Activated T-helper 9 cell treated with anti-CD3 and anti-CD28 coated beads, Interleukin-2, amount 50 U/mL, for 16 hours (primary cell): ENCODE data around the gene SND1.

Experiments
- DNase-seq: peaks from one replicate; pipeline ENCODE4 v3.0.0-alpha.2; 2020; ENCODE audit warnings: low read depth

The SND1 gene

DNA sequence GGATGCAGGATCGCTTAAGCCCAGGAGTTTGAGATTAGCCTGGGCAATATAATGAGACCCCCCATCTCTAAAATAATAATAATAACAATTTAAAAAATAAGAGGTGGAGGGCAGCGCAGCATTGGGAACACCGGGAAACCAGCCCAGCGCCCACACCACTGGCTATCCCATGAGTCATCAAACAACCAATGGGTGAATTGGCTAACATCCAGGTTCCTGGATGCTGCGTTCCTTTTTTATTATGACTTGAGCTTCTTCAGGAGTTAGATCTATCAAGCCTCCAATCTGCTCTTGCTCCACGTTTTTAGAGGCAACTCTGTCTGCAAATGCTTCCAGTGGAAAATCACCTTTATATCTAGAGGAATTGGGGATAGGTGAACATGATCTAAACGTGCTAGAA, 389.2 kb downstream of the SND1 start:
- DNase-seq = no peak

DNA sequence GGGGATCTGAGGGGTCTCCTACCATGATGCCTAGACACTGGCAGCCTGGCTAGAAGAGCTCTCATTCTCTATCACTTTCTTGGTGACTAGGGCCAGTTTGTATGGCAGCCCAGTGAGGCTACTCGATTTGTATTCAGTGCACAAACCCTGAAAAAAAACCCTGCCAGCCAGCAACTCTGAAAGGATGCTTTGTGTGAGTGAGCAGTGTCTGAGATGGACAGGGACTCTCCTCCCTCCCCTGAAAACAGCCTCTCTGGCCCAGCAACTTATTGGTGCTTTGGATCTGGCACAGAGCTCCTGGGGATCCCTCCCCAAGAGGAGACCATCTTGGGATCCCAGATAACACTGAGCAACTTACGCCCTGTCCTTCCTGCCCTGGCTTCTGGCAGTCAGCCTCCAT, 390.0 kb downstream of the SND1 start:
- no peak for DNase-seq

DNA sequence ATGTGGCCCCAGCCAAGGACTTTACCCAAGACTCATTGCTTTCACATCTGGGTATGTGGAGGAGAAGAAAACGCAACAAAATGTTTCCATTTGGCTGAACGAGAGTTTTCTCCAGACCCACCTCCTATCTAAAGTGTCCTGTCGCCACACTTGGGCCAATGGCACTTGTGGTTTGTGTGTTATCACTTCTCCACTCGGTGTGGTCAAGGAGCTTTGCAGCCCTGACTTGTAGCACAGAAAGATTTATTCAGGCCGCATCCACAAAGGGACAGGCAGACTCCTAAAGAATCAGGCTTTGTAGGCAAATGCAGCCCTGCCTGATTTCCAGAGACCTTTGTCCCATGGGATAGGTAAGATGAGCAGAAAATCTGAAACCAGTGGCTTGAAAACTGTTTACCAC, 392.1 kb downstream of the SND1 start:
- DNase-seq = no peak

DNA sequence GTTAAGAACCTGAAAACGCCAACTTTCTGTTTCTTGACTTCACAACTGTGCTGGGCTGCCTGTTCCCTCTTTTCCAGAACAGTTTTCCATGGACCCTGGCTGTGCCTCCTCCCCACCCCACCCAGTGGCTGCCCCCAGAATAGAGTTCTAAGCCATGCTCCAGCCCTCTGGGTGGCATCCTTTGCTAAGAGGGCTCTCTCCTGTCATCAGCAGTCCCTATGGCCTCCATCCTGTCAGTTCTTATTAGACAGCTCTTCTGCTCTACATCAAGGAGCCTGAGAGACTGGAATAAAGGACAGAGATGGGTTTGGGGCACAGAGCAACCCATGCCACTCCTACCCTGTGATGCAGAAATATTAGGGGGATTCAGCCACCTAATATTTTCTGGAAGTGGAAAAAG, 393.2 kb downstream of the SND1 start:
- no peak for DNase-seq

DNA sequence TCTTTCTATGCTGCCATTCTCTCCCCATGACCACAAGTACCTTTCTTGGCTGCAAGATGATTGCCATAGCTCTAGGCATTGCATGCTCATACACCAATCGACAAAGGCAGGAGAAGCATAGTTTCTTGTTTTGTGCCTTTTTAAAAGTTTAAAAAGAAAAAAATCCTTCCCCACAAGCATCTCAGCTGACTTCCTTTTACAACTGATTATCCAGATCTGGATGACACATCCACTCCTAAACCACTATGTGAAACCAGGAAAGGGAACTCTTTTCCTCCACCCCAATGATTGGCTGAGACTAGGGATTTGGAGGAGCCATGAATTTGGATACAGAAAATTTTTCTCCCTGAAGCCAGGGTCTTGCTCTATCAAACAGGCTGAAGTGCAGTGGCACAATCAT, 393.8 kb downstream of the SND1 start:
- DNase-seq = no peak

DNA sequence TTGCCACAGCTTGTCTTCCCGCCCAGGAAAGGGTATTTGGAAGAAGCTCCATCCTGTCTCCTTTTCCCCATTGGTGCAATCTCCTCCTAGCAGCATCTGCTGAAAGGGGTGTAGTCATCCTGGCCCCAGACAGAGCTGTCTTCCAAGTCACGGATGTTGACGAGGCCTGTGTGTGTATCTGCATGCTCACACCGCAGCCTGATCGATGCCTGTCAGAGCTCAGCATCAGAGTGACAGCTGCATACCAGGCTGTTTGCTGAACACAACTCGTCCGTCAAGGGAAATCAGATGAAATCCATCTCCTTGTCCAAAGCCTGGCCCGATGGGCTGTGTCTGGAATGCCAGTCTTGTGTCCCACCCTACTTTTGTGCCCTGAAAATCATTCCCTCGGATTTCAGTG, 400.4 kb downstream of the SND1 start:
- no peak for DNase-seq

DNA sequence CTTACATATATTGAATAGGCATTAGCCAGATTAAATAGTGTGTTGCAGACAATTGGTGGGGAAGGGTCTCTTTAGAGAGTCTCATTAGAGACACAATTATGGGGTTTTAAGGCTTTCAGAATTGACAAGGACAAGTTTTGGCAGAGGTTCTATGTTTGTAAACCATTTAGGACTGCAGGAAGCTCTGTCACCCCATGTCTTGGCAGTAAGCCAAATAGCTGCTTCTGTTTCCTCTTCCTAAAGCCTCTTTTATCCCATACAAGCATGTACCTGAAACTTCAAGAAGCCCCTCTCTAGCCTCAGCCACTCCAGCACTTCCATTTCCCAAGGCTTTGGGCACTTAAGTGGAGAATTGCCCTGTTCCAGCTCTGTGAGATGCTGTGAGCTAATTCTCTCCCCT, 401.0 kb downstream of the SND1 start:
- DNase-seq = no peak

DNA sequence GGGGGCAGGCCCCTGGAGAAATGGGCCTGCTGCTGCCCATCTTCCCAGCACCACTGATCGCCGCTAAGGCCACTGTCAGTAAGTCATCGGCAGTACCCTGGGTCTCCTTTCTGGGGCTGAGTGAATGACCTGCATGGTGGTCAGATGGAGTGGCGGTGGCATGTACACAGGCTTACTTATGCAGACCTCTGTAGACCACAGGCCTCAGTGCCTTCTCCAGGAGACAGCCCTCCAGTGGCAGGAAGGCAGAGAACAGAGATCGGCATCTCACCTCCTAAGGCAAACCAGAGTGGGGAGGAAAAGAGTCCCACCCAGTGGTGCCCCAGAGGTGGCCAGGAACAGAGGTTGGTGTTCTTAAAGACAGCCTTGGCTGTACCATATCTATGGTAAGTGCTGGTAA, 402.0 kb downstream of the SND1 start:
- no peak for DNase-seq

DNA sequence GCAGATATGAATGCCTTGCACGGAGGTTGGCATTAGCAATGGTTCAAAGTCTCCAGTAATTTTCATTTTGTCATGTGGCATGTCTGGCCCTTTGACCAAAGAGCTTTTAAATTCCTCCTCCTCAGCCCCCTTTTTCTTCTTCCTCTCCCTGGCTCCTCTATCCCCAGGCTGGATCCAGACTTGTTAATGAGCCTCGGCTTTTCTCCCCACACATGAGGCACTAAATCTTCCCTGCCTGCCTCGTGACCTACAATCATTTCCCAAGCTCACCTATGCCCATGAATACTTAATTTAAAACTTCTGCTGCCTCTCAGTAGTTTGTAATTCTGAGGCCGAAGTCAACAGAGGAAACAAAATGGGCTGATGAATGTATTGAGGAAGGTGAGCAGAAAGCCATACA, 402.5 kb downstream of the SND1 start:
- DNase-seq = no peak

DNA sequence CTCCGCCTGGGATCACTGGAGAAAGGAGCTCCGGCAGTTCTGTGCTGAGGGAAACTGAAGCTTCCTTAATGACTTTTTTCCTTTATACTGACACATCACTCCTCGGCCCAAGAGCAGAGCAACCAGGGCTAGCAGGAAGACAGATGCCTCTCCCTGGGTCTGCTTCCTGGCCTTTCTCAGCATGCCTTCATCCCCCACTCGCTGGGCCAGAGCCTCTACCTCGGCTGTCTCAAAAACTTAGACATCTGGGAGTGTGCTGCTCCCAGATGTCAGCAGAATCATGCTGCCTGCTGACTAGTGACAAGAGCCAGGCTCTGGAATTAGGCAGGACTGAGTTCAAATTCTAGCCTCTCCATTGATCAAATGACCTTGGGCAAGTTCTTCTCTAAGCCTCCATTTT, 403.6 kb downstream of the SND1 start:
- DNase-seq = no peak

DNA sequence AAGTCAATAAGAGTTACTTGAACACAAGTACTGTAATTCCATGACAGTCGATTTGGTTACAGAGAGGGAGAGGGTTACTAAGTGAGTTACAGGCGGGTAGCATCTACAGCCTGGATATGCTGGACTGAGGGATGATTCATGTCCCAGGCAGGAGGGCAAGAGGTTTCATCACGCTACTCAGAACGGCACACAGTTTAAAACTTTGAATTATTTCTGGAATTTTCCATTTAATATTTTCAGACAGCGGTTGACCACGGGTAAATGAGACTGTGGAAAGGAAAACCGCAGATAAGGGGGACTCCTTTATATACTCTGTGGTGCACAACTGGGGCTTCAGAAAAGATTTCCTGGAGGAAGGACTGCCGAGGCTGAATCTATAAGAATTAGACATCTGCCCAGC, 404.9 kb downstream of the SND1 start:
- no peak for DNase-seq

DNA sequence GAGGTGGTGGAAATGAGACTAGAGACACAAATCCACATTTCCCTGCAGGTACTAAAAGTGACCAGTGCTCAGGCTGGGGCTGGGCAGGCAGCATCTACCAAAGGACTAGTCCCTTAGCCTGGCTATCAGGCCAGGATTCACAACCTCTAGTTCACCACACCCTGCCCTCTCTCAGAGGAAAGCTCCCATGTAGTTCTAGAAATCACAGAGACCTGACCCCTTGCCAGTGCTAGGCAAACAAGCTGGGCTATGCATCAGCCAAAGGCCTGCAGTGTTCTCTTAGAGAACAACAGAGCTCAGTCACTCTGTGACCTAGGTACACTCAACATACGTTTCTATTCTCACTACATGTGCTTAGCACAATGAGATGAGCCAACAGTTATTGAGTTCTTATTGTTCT, 405.9 kb downstream of the SND1 start:
- no peak for DNase-seq

DNA sequence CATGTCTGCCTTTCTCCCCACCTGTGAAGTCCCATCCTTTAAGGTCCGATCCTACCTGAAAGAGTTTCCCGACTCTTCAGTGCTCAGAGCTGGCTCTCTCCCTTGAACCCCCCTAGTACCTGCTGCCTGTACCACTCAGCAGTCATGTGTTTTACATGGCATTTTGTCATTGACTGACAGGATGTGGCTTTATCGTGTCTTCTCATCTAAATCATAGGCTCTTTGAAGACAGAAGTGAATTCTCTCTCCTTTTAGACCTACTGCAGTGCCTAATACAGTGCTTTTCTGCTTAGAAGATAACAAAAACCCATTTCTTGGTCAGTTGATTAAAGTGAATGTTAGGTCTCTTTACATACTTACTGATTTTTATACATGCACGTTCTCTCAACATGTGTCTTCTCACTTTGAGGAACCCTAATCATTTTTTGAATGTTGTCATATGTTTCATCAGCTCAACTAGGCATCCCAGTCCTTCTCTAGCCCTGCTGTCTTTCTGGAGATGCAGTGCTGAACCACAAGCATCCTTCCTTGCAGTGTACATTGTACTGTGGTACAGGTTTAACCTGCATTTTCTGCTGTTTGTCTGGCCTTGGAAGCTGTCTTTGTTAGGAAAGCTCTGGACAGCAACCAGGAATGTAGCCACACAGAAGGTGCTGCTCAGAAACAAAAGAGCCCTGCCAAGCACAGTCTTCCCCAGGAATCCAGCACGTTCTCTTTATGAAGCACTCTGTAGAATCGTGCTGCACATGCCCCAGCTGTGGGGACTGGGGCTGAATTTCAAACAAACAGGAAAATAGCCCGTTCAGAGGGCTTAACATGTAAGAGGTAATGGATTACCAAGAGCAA, 407.4 kb downstream of the SND1 start:
- no peak for DNase-seq

DNA sequence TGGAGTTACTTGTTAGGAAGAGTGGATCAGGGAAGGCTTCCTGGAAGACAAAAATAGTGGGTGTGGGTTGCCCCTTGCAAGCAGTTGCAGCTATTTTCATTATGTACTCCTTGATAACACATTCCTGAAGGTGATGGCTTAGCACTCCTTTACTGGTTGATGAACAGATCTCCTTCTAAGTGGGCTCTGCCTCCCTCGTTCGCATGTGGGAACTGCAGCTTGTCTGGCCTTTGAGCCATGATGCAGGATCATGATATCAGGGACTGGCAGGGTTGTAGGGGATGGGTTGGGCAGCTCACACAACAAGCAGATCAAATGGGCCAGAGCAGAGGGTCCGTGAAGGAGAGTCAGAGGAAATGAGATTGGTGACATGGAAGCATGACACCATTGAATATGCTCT, 408.0 kb downstream of the SND1 start:
- DNase-seq = no peak

DNA sequence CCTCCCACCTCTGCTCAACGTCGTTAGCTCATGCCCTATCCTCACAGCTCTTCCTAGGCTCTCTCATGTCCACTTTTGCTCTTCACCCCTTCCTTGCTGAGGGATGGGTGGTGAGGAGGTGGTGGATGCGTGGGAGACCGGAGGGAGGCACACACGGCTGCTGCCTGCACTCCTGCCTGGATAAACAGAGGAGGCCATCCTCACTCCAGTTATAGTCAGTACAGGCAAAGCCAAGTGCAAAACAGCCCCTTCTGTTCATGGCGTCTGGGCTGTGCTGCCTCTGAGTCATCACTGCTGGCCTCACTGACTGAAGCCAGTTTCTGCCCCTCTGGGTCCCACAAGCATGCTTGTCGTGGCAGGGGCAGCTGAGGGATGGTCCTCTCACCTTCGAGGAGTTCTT, 411.1 kb downstream of the SND1 start:
- no peak for DNase-seq

DNA sequence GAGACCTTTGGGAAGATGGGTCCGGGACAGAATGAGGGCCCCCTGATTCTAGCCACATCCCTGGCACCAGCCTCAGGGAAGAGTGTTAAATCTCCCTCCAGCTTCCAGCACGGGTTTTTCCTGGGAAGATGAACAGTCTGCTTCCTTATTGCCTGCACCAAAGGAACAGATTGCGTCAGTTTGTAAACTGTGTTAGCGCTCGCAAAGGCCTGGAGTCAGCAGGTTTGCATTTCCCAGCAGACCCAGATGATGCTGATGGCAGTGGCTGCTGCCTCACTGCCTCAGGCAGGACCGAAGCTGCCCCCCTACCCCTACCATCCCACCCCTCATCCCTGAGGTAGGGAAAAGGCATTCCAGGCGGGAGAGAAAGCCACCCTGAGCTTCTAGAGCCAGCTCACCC, 413.9 kb downstream of the SND1 start:
- DNase-seq = no peak

DNA sequence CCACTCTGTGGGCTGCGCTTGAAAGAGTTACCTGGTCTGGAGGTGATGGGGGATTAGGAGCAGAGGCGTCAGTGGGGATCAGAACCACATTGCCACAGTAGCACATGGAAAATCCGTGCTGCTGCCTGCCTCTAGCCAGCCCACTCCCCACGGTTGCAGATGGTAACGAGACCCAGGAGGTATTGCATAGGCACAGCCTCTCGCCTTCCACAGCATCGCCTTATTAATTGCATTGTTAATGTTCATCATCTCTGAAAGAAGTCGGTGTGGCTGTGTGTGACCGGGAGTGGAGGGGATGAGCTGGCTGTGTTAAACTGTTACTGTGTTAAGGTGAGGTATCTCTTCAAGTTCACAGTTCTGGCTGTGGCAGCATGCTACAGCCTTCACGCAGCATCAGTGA, 414.4 kb downstream of the SND1 start:
- DNase-seq = no peak

DNA sequence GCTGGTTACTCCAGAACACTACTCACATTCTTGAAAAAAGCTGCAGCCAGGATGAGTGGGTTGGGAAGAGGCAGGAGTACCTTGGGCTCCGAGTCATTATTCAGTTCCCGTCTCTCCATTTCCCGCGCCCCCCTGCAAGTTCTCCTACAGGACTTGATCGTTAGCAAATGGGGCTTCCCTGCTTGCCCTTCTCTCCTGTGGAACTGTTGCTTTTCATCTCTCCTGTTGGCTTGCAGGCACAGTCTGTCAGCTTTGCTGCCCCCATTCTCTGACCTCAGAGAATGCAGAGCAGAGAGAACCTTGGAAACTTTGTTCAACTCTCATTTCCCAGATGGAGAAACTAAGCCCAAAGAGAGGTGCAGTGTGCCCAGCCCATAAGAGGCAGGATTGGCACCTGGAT, 414.9 kb downstream of the SND1 start:
- DNase-seq = no peak

DNA sequence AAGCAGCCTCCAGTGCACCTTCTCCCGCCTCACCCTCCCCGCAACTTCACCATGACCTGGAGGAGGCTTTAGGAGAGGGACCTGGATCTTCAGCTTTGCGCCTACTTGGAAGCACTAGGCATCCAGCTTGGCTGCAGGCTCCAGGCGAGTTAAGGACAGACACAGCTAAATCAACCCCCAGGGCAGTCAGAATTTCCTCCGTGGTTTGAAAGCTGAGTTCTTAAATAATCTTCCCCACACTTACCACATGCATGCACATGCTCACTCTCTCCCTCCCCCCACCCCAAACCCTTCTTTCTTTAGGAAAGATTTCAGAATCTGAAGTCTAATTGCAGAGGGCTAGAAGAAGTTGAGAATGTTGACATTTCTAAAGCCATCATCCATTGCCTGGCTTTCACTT, 416.0 kb downstream of the SND1 start:
- no peak for DNase-seq

DNA sequence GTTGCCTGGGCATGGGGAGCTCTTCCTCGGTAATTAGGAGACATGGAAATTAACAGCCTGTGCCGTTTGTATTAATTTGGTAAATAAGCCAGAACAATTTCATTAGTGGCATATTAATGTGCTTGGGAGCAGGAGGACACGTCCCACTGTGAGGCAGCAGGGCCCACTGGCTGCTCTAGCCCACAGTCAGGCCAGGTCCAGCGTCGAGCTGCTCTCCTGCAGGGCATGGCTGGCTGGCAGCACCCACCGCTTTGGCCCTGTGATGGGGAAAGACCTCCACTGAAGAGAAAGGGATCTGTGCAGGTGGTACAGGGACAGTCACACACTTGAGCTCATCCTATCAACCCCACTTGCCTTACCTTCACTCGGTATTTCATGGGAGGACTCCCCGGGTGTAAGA, 416.8 kb downstream of the SND1 start:
- DNase-seq = no peak

DNA sequence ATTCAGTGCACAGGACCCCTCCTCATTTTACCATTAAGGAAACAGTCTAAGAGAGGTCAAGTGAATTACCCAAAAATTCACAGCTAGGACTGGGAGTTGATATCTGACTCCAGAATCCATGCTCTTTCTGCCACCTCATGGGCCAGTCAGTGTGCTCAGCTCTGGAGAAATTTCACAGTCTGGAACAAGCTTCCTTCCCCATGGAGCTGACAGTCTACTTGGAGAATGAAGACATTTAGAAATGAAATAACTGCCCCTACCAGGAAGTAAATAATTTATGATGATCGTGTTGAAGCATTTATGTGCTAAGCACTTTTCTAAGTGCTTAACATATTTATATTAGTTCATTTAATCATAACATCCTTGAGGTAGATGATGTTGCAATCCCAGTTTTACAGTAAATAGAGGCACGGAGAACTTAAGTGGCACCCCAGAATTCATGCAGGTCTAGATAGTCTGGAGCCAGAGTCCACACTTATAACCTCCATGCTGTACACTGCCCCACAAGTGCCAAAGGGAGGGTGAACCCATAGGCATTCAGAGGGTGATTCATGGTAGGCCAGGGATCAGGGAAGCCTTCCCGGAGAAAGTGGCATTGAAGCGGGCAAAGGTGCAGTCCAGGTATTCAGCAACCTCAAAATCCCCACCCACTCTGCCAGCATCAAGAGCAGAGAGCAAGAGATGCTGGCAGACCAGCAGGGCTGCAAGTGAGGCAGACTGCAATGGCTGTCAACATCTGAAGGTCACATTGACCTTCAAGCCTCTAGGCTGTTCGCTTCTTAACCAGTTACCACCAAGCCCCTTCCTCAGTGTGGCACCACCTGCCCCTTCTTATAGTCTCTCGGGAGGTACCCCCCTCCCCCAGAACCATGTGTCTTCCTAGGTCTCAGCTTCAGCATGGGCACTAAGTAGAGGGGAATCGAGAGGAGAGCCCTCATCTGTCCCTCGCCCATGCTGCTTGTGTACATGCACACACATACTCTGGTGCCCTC, 417.7 kb downstream of the SND1 start:
- no peak for DNase-seq

DNA sequence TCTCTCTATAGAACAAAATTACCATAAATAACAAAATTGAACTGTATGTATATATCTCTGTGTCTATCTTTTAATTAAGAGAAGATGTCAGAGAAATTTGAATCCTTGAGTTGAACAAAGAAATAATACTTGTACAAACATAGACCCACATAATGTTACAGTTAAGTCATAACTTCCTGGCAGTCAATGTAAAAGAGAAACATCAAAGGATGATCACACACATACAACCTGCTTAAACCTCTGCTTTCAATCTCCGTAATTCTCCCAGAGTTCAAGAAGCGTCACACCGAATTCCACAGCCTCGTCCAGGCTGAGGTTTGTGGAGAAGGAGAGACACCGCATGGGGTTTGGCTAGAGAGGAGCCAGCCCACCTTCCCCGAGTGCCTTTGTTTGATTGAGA, 419.4 kb downstream of the SND1 start:
- DNase-seq = no peak

DNA sequence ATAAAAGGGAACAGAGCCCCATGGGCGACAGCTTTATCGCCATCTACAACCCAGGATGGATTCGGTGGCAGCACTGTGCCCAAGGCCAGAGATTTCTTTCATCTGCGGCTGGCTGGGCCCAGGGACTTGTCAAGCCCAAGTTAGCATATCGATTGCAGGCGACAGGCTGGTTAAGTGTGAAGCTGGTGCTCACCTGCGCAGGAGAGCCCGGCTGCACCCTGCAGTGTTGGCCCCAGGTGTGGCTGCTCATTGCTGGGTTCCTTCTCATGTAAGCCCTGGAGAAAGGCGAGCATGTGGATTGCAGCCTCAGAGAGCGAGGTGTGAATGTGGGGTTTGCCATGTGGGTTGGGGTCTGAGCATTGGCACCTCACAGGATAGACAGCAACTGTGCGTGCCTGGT, 419.8 kb downstream of the SND1 start:
- no peak for DNase-seq
